ENCODE measurements around the gene KCNE3.

KCNE3 gene

DNA sequence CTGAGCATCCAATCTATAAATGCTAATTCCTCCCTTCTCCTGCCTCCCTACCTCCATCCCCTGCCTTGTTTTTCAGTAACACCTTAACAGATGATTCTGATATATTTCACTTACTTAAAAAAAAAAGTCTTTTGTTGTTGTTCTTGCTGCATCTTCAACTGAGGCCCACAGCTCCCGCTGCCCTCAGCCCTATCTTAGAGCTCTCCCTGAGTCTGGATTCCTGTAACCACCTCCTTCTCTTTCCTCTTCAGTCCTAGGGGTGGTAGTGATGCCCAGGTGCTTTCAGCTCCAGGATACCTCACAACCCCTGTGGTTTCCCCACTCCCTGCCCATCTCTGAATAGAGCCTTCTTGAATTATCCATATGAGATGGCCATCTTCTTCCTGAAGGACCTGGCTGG, 3.7 kb upstream of the KCNE3 start:
- no peak for DNase-seq

- DNase-seq: no peak
Measured at GRCh38 chr11:74470526-74470925, 3.2 kb upstream of the KCNE3 start.

GRCh38 chr11:74468936-74469335, 1.6 kb upstream of the KCNE3 start:
- no peak for DNase-seq

DNA sequence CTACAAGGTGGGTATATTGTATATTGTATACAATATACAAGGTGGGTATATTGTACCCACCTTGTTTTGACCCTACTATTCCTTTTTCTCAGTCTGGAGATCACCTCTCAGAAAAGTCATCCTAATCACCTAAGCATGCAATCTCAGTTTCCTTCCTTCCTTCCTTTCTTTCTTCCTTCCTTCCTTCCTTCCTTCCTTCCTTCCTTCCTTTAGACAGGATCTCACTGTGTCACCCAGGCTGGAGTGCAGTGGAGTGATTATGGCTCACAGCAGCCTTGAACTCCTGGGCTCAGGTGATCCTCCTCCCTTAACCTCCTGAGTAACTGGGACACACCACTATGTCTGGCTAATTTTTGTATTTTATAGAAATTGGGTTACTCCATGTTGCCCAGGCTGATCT, 1.2 kb upstream of the KCNE3 start:
- DNase-seq: no peak

- no peak for DNase-seq
Measured at GRCh38 chr11:74468058-74468457, 709 bp upstream of the KCNE3 start.

GRCh38 chr11:74465291-74465708, 2.0 kb downstream of the KCNE3 start:
- DNase-seq: no peak

GRCh38 chr11:74464746-74465145, 2.6 kb downstream of the KCNE3 start:
- DNase-seq: no peak

DNA sequence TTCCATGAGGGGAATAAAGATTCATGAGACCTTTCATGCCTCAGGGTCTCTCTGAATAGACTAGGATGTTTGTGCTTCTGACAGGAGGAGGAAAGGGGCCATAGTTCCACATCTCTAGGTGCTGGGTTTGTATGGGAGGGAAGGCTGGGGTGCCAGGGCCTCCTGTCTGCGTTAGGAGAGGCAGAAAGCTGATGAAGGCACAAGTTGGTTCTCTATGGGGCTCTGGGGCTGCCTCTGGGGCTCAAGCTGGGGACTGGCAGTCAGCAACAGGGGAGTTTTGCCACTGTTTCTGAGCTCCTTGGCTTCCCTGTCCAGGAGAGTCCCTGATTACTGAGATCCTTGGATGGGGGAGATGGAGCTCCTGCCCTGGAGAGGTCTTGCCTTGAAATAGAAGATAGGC, 4.1 kb downstream of the KCNE3 start:
- DNase-seq: no peak

GRCh38 chr11:74462631-74463030, 4.7 kb downstream of the KCNE3 start:
- DNase-seq: no peak

- no peak for DNase-seq
Measured at GRCh38 chr11:74462009-74462408, 5.3 kb downstream of the KCNE3 start.

- no peak for DNase-seq
Measured at GRCh38 chr11:74460481-74461154, 6.7 kb downstream of the KCNE3 start.

DNA sequence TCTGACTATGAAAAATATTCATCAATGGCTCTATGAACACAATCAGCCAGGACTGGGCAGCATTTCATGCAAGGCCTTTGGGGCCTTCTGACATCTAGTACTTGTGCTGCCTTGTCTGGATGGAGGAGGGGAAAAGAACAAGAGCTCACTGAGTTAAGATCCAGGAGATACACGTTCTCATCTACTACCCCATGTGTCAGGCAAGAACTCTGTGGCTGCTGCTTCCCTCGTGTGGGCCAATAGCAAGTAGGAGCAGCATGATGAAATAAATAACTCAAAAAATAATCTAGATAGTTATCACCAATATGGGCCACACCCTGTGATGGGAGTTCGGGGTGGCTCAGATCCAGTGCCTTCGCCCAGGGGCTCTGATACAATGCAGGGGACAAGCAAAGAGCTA, 7.3 kb downstream of the KCNE3 start:
- DNase-seq: no peak

DNA sequence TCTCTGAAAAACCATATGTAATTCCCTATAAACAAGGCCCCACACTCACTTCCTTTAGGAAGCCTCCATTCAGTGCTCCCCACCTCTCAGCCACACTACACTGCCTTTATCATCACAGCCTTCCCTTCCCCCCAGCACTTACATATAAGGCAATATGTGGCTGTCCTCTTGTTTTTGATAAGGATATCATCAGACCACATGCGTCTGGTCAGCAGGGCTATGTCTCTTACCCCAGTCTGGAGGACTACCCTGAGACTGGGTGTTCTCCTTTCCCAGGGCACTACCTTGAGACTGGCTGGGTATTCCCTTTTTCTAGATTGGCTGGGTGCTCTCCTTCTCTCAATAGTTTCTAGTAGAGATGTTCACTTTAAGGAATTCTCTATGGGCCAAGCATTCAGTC, 7.8 kb downstream of the KCNE3 start:
- no peak for DNase-seq

DNA sequence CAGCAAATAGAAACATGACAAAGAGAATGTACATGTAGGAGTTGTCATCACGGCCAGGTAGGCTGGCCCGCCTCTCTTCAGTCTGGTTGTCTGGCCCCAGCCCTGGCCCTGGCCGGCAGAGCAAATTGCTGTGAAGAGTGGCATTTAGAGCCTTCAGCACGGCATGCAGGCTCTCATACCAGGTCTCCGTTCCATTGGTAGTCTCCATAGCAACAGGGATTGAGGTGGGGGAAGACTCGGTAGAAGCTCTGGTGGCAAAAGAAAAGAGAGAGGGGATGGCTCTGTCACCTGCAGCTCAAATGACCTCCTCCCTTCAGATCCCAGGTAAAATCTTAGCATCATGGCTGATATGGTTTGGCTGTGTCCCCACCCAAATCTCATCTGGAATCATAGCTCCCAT, 10.0 kb downstream of the KCNE3 start:
- DNase-seq: no peak

GRCh38 chr11:74453373-74453975, 13.9 kb downstream of the KCNE3 start:
- peak; percentile 61 for DNase-seq

- DNase-seq: no peak
Measured at GRCh38 chr11:74452366-74452765, 15.0 kb downstream of the KCNE3 start.

DNA sequence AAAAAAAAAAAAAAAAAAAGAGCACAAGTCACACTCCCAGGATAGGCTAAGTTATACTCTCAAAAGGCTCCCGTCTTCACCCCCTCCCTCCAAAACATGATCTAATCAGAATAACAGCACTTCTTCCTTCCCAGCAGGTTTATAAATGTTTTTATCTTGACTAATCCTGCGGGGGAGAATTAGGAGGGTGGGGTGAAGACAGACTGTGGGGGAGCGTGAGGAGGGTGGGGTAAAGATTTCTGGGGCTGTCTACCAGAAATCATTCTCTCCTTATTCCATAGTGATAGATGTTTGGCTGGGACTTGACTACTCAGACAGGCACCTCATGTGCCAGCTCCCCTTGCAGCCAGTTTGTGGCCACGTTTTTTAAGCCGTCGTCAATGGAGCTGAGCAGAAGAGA, 17.0 kb downstream of the KCNE3 start:
- no peak for DNase-seq

GRCh38 chr11:74449369-74449931, 17.9 kb downstream of the KCNE3 start:
- peak; percentile 19 for DNase-seq

DNA sequence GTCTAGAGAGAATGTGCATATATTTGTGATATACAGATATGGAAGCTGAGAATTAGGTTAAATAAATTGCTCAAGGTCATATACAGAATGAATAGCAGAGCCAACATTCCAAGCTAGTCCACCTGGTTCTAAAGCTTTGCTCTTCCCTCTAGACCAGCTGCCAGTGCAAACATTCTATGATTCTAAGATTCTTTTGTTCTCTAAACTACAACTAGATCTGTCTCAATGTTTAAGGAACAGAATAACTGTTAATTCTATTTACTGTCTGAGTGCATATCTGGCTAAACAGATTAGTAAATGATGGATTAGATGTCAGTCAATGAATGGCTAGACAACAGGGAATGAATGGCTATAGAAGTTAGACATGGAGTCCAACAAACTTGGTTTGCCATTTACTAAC, 19.6 kb downstream of the KCNE3 start:
- DNase-seq: no peak

DNA sequence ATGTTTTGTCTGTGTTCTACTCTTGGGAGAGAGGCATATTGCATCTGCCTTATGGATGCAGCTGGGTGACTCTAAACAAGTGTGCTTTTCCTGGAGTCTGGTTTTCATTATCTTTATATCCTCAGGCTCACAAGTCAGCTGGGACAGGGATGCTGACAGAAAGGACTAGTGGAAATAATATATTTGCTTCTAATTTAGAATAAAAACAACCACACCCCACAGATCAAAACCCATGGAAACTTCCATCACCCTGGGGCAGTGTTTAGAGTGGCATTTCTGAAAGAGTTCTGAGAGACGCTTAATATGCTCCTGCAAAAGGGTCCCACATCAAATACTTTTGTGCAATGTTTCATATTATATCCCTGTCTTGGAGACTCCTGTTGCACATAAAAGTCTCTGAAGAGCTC, 20.8 kb downstream of the KCNE3 start:
- no peak for DNase-seq

- DNase-seq: no peak
Measured at GRCh38 chr11:74444173-74444826, 23.0 kb downstream of the KCNE3 start.

DNA sequence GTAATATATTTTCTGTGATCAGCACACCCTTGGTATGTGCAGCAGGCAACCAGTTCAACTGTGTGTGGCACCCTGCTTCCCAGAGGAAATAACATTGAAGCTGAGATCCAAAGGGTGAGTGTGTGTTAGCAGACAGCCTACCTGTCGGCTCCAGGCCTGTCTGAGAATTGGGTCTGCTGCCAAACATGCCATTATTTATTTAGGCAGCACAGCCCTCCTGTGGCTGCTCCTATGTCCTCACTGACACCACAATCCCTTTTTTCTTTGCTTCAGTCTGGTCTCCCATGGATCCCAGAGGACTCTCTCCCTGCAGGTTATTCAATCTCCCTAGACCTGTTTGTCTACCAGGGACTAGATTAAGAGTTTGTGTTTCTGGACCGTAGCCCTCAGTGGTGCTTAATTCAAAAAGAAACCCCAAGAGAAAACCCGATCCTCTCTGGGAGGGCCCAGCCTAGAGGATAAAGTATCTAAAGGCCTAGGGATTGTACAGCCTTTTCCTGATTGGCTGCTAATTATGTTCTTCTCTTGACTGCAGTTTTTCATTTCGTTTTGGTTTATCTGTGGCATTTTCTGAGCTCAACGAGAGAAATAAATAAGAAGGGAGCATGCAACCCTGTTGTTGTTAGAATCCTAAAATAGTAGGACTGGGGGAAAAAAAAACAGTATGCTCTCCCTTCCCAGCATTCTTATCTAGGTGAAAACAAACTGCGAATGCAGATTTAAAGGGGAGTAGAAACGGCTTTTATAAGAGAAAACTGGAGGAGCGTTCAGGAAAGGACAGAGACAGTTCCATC, 24.1 kb downstream of the KCNE3 start:
- no peak for DNase-seq

GRCh38 chr11:74442636-74443035, 24.7 kb downstream of the KCNE3 start:
- DNase-seq: no peak
